NCI-H2196 treated with DMSO at 0.1 percent for 48 hours (cell line): ENCODE measurements around the gene CBX3.
"Not testable (repeated sequence)": the region's sequence is repeated elsewhere in the genome, so short reads cannot be mapped to it uniquely, and the experiment has no call there.

Source experiments
- DNase-seq: peaks from one replicate; lab custom pipeline; 2025; ENCODE audit not compliant: unreplicated experiment; lab: John Stamatoyannopoulos, UW

Gene CBX3

GRCh38 chr7:26169271-26169670 is 32.3 kb upstream of the CBX3 start:
- no peak for DNase-seq

GRCh38 chr7:26170663-26171062 is 30.9 kb upstream of the CBX3 start:
- DNase-seq, result no peak

GRCh38 chr7:26171601-26172000 is 29.9 kb upstream of the CBX3 start:
- DNase-seq, result no peak

GRCh38 chr7:26172048-26172447 is 29.5 kb upstream of the CBX3 start:
- no peak for DNase-seq

GRCh38 chr7:26175903-26176302 is 25.6 kb upstream of the CBX3 start:
- DNase-seq, result not testable (repeated sequence)

GRCh38 chr7:26176696-26177095 is 24.8 kb upstream of the CBX3 start:
- not testable (repeated sequence) for DNase-seq

GRCh38 chr7:26177269-26177668 is 24.3 kb upstream of the CBX3 start:
- DNase-seq, result not testable (repeated sequence)

- no peak for DNase-seq
Observed at GRCh38 chr7:26178272-26178960, 23.1 kb upstream of the CBX3 start.

GRCh38 chr7:26179422-26179821 is 22.1 kb upstream of the CBX3 start:
- DNase-seq, result no peak

GRCh38 chr7:26179826-26180497 is 21.6 kb upstream of the CBX3 start:
- no peak for DNase-seq

GRCh38 chr7:26180792-26181198 is 20.8 kb upstream of the CBX3 start:
- DNase-seq, result no peak

GRCh38 chr7:26181474-26182227 is 19.9 kb upstream of the CBX3 start:
- no peak for DNase-seq

- no peak for DNase-seq
Observed at GRCh38 chr7:26182283-26182682, 19.3 kb upstream of the CBX3 start.

- DNase-seq, result no peak
Observed at GRCh38 chr7:26182706-26183105, 18.8 kb upstream of the CBX3 start.

GRCh38 chr7:26183545-26184280 is 17.8 kb upstream of the CBX3 start:
- no peak for DNase-seq

- not testable (repeated sequence) for DNase-seq
Observed at GRCh38 chr7:26184281-26185101, 17.1 kb upstream of the CBX3 start.

GRCh38 chr7:26185131-26185843 is 16.3 kb upstream of the CBX3 start:
- no peak for DNase-seq

- no peak for DNase-seq
Observed at GRCh38 chr7:26185844-26186180, 15.7 kb upstream of the CBX3 start.

GRCh38 chr7:26186364-26187311 is 14.9 kb upstream of the CBX3 start:
- no peak for DNase-seq
